ENCODE measurements around the gene SEMA6A. TPM values are rescaled to one million over a fixed set of nuclear protein-coding genes. Genes with fewer than 3 reads are reported as not detected.
A peak's percentile ranks its signal among the peaks of the same experiment; 100 is the strongest.

The SEMA6A gene
- total RNA-seq, 2 donors from 2014 or later = 79.6 to 328 TPM

- Mint-ChIP-seq H3K9me3 (no peaks in the 10 kb centered on the region), H3K4me1 (peaks cover 68% of the 10 kb centered on the region), H3K4me3 (no peak overlapping the region), H3K27ac (peak overlapping the region; percentile 81), H3K27me3 (ENCODE audit: insufficient read depth) (no peaks in the 10 kb centered on the region), H3K36me3 (ENCODE audit: low read depth) (peaks cover 24% of the 10 kb centered on the region)
- WGBS, 2 experiments (ENCODE audit: insufficient coverage in 1 of 2, insufficient read length in 1 of 2) = 75 to 88% methylated on average over 6 to 10 of the region's 10 CpGs
- Histone ChIP-seq H3K36me3 (ENCODE audit: control insufficient read depth, insufficient read depth, low read length) (no peaks in the 10 kb centered on the region), H3K4me1 (ENCODE audit: control insufficient read depth, insufficient read depth, low read length) (peaks cover 7% of the 10 kb centered on the region), H3K27me3 (ENCODE audit: control insufficient read depth, insufficient read depth, low read length, poor library complexity, severe bottlenecking) (no peaks in the 10 kb centered on the region), H3K9ac (ENCODE audit: extremely low read depth, low read length, poor library complexity, severe bottlenecking) (no peak overlapping the region), H3K27ac (ENCODE audit: low read depth, low read length) (no peak overlapping the region), H3K4me3 (ENCODE audit: low read length) (no peak overlapping the region), H3K9me3 (ENCODE audit: control insufficient read depth, low read length) (no peaks in the 10 kb centered on the region)
- TF ChIP-seq, protein P1, sequence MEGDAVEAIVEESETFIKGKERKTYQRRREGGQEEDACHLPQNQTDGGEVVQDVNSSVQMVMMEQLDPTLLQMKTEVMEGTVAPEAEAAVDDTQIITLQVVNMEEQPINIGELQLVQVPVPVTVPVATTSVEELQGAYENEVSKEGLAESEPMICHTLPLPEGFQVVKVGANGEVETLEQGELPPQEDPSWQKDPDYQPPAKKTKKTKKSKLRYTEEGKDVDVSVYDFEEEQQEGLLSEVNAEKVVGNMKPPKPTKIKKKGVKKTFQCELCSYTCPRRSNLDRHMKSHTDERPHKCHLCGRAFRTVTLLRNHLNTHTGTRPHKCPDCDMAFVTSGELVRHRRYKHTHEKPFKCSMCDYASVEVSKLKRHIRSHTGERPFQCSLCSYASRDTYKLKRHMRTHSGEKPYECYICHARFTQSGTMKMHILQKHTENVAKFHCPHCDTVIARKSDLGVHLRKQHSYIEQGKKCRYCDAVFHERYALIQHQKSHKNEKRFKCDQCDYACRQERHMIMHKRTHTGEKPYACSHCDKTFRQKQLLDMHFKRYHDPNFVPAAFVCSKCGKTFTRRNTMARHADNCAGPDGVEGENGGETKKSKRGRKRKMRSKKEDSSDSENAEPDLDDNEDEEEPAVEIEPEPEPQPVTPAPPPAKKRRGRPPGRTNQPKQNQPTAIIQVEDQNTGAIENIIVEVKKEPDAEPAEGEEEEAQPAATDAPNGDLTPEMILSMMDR (conservative IDR thresholded peaks at IDR 0.05) = no peak
- peak; percentile 53 for DNase-seq
These were observed 66.5 kb downstream of the SEMA6A start for GRCh38 chr5:116507941-116508655.

DNA sequence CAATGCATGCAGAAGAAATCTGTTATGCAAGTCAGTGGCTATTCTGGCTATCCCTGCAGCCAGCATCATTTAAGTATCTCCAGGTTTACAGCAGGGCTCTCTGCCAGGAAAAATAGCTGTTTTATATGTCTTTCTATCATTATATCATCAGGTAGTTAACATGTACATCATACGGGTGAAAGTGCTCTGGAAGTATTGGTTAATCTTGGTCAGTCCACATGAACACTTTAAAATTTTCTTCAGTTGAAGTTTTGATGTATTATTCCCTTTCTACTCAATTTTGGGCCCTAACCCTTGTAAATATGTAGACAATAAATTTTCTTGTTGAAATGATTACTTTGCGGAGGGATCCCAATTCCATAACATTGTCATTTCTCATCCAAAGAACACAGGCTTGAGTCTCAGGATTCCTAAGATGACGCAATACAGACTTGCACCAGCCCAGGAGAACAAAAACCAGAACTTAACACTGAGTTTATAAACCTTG, 67.5 kb downstream of the SEMA6A start:
- H3K4me3 ChIP-seq (ENCODE audit: low read length) = no peak overlapping the region
- 94% methylated on average over 3 of the region's 3 CpGs; no CpG with 5 or more reads in 1 of the 2 experiments for WGBS, 2 experiments (ENCODE audit: insufficient coverage in 1 of 2, insufficient read length in 1 of 2)
- H3K36me3 ChIP-seq (ENCODE audit: control insufficient read depth, insufficient read depth, low read length) = peaks cover under 1% of the 10 kb centered on the region
- Mint-ChIP-seq H3K27me3 (ENCODE audit: insufficient read depth) (no peaks in the 10 kb centered on the region), H3K36me3 (ENCODE audit: low read depth) (peaks cover 34% of the 10 kb centered on the region), H3K4me3 (no peak overlapping the region), H3K27ac (no peak overlapping the region), H3K9me3 (no peaks in the 10 kb centered on the region), H3K4me1 (peaks cover 62% of the 10 kb centered on the region)
- peak; percentile 29 for DNase-seq
- H3K27ac ChIP-seq (ENCODE audit: low read depth, low read length) = no peak overlapping the region
- H3K9me3 ChIP-seq (ENCODE audit: control insufficient read depth, low read length) = no peaks in the 10 kb centered on the region
- no peak overlapping the region for H3K9ac ChIP-seq (ENCODE audit: extremely low read depth, low read length, poor library complexity, severe bottlenecking)
- no peaks in the 10 kb centered on the region for H3K27me3 ChIP-seq (ENCODE audit: control insufficient read depth, insufficient read depth, low read length, poor library complexity, severe bottlenecking)
- peaks cover 7% of the 10 kb centered on the region for H3K4me1 ChIP-seq (ENCODE audit: control insufficient read depth, insufficient read depth, low read length)
- TF ChIP-seq, protein P1 (conservative IDR thresholded peaks at IDR 0.05) = no peak

DNA sequence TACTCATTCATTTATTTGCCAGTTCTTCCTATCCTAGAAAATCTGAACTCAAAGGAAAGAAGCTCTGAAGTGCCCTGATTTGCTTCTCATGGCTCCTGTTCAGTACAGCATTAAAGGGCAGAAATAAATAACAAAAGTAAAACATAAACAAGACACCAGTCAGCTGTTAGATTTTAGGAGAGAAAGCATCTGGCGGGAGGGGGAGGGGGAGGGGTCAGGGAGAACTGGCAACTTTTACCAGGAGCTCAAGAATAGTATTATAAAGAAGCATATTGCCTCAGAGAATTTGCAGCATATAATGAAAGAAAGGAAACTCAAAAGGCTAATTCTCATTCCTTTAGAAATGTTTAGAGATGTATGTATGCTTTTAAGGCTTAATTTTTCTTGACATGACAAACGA, 68.1 kb downstream of the SEMA6A start:
- Mint-ChIP-seq H3K4me1 (peaks cover 56% of the 10 kb centered on the region), H3K9me3 (no peaks in the 10 kb centered on the region), H3K27ac (no peak overlapping the region), H3K4me3 (no peak overlapping the region), H3K27me3 (ENCODE audit: insufficient read depth) (no peaks in the 10 kb centered on the region), H3K36me3 (ENCODE audit: low read depth) (peaks cover 40% of the 10 kb centered on the region)
- Histone ChIP-seq H3K9ac (ENCODE audit: extremely low read depth, low read length, poor library complexity, severe bottlenecking) (no peak overlapping the region), H3K36me3 (ENCODE audit: control insufficient read depth, insufficient read depth, low read length) (peaks cover 6% of the 10 kb centered on the region), H3K27me3 (ENCODE audit: control insufficient read depth, insufficient read depth, low read length, poor library complexity, severe bottlenecking) (no peaks in the 10 kb centered on the region), H3K9me3 (ENCODE audit: control insufficient read depth, low read length) (no peaks in the 10 kb centered on the region), H3K27ac (ENCODE audit: low read depth, low read length) (no peak overlapping the region), H3K4me1 (ENCODE audit: control insufficient read depth, insufficient read depth, low read length) (peaks cover 7% of the 10 kb centered on the region), H3K4me3 (ENCODE audit: low read length) (no peak overlapping the region)
- WGBS, 2 experiments (ENCODE audit: insufficient coverage in 1 of 2, insufficient read length in 1 of 2) = 80 to 88% methylated on average over 1 to 2 of the region's 2 CpGs
- TF ChIP-seq, protein P1 (conservative IDR thresholded peaks at IDR 0.05) = no peak
- peak; percentile 40 for DNase-seq
